ENCODE results near the gene ATP9B. TPM values are rescaled to one million over a fixed set of nuclear protein-coding genes. Genes with fewer than 3 reads are reported as not detected.

The ATP9B gene
- total RNA-seq, 1 experiment from 2014 or later: 15.6 TPM

DNA sequence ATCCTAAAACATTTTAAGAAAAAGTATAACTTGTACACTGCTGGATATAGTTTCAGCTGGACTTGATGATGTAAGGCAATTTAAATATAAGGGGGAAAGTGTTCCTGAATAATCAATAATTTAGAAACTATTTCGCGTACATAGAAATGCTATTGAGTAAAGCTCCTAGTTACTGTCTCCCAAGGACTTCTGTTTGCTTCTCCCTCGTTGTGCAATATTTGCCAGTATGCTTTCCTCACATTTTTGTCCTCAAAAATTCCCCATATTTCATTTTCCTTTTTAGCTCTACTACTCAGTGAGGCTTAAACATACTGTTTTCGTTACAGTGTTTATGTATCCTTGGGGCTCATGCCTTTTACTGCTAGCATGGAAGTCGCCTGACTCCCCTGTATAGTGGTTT is 36.9 kb downstream of the ATP9B start:
- peaks cover 4% of the 10 kb centered on the region; the same call in 1 of the 2 replicates for H3K79me2 ChIP-seq (ENCODE audit: low read length)
- H3K36me3 ChIP-seq (ENCODE audit: low read depth, low read length): no peaks in the 10 kb centered on the region
- H3K4me3 ChIP-seq (ENCODE audit: low read length): no peak overlapping the region
- DNase-seq (no peak), ATAC-seq (no peak)
- intact Hi-C loops (cut with micrococcal nuclease): no loop called here
- ChIA-PET POLR2A (ENCODE audit: unreplicated experiment) (no interaction called here), CTCF (no interaction called here)
- H3K9me2 ChIP-seq (replicated peaks; ENCODE audit: low read length): no peaks in the 10 kb centered on the region
- H4K20me1 ChIP-seq (ENCODE audit: low read length): no peaks in the 10 kb centered on the region
- H3F3A ChIP-seq (ENCODE audit: low read length, unreplicated experiment): no peaks in the 10 kb centered on the region
- H3K9me3 ChIP-seq (ENCODE audit: low read length): no peaks in the 10 kb centered on the region
- H3K4me2 ChIP-seq (ENCODE audit: low read length): no peak overlapping the region
- no peak for TF ChIP-seq EZH2 (IDR thresholded peaks at IDR 0.05; ENCODE audit: low read length, unreplicated experiment)
- TF ChIP-seq, protein P1, sequence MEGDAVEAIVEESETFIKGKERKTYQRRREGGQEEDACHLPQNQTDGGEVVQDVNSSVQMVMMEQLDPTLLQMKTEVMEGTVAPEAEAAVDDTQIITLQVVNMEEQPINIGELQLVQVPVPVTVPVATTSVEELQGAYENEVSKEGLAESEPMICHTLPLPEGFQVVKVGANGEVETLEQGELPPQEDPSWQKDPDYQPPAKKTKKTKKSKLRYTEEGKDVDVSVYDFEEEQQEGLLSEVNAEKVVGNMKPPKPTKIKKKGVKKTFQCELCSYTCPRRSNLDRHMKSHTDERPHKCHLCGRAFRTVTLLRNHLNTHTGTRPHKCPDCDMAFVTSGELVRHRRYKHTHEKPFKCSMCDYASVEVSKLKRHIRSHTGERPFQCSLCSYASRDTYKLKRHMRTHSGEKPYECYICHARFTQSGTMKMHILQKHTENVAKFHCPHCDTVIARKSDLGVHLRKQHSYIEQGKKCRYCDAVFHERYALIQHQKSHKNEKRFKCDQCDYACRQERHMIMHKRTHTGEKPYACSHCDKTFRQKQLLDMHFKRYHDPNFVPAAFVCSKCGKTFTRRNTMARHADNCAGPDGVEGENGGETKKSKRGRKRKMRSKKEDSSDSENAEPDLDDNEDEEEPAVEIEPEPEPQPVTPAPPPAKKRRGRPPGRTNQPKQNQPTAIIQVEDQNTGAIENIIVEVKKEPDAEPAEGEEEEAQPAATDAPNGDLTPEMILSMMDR (conservative IDR thresholded peaks at IDR 0.05; ENCODE audit: low read depth, low read length): no peak
- TF ChIP-seq EZH2phosphoT487 (IDR thresholded peaks at IDR 0.05; ENCODE audit: borderline replicate concordance, low read length): no peak
- H2AFZ ChIP-seq (ENCODE audit: low read length): no peak overlapping the region
- no peaks in the 10 kb centered on the region for H3K4me1 ChIP-seq (ENCODE audit: insufficient read depth, low read length)
- no peak overlapping the region for H3K9ac ChIP-seq (ENCODE audit: low read length)
- BruUV-seq (replicated peaks): no TSS peak
- no peaks in the 10 kb centered on the region for H3K27me3 ChIP-seq (ENCODE audit: low read length)
- H3K27ac ChIP-seq (ENCODE audit: low read length): no peak overlapping the region

DNA sequence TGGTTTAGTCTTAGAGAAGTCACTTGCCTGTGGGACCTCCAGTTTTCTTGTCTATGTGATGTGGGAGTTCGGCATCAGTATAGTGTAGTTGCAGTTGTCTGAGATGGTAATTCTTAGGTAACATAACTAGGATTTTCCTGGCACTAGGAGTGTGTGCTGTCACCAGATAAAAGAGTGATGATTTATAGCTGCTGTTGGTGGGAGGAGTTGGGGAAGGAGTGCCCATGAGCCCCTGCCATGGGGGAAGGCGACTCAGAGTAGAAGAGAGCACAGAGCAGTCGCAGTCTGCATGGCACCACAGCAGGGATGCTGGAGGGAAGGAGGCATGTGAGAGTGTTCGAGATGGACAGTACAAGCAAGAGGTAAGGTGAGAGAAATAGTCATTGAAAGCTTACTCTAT is 38.7 kb downstream of the ATP9B start:
- TF ChIP-seq, protein P1 (conservative IDR thresholded peaks at IDR 0.05; ENCODE audit: low read depth, low read length): no peak
- no peak for TF ChIP-seq EZH2 (IDR thresholded peaks at IDR 0.05; ENCODE audit: low read length, unreplicated experiment)
- no peak for TF ChIP-seq EZH2phosphoT487 (IDR thresholded peaks at IDR 0.05; ENCODE audit: borderline replicate concordance, low read length)
- intact Hi-C loops (cut with micrococcal nuclease): no loop called here
- no peaks in the 10 kb centered on the region for H4K20me1 ChIP-seq (ENCODE audit: low read length)
- no peak overlapping the region for H3K4me2 ChIP-seq (ENCODE audit: low read length)
- no peaks in the 10 kb centered on the region for H3K9me2 ChIP-seq (replicated peaks; ENCODE audit: low read length)
- ATAC-seq: no peak
- H3K36me3 ChIP-seq (ENCODE audit: low read depth, low read length): no peaks in the 10 kb centered on the region
- H3K9ac ChIP-seq (ENCODE audit: low read length): no peak overlapping the region
- no peaks in the 10 kb centered on the region for H3K27me3 ChIP-seq (ENCODE audit: low read length)
- H3K4me3 ChIP-seq (ENCODE audit: low read length): no peak overlapping the region
- H3K27ac ChIP-seq (ENCODE audit: low read length): no peak overlapping the region
- no peak for DNase-seq
- BruUV-seq (replicated peaks): no TSS peak
- ChIA-PET POLR2A (ENCODE audit: unreplicated experiment) (no interaction called here), CTCF (no interaction called here)
- no peaks in the 10 kb centered on the region for H3K4me1 ChIP-seq (ENCODE audit: insufficient read depth, low read length)
- peaks cover 4% of the 10 kb centered on the region; the same call in 1 of the 2 replicates for H3K79me2 ChIP-seq (ENCODE audit: low read length)
- no peaks in the 10 kb centered on the region for H3K9me3 ChIP-seq (ENCODE audit: low read length)
- no peaks in the 10 kb centered on the region for H3F3A ChIP-seq (ENCODE audit: low read length, unreplicated experiment)
- no peak overlapping the region for H2AFZ ChIP-seq (ENCODE audit: low read length)

DNA sequence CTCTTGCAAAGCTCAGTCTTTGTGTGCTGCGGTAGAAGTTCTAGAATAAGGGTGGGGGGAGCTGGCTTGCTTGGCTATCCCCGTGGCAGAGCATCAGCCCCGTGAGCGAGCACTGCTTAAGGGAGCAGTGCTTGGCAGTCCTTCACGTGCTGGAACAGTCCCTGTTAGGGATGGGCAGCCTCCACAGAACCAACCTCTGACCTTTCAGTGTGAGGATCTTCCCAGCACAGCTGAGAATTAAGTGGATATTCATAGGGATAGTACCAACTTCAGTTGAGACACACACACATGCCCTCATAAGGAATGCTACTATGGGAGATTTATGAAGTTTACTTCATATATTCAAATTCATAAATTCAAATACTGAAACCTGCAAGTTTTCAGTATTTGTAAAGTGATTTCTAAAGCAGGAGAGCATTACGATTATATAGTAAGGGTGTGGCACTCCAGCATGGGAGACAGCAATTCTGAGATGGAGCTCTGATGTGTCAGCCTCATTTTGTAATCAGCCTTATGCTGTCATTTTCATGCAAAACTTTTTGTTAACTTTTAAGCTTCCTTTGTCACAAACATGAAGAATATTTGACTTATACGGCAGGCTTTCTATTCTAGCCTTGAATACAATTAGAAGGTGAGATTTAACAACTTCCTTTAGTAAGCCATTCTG is 39.5 kb downstream of the ATP9B start:
- Histone ChIP-seq H4K20me1 (ENCODE audit: low read length) (no peaks in the 10 kb centered on the region), H3K36me3 (ENCODE audit: low read depth, low read length) (no peaks in the 10 kb centered on the region), H2AFZ (ENCODE audit: low read length) (no peak overlapping the region), H3K4me1 (ENCODE audit: insufficient read depth, low read length) (no peaks in the 10 kb centered on the region), H3F3A (ENCODE audit: low read length, unreplicated experiment) (no peaks in the 10 kb centered on the region), H3K9ac (ENCODE audit: low read length) (no peak overlapping the region), H3K9me3 (ENCODE audit: low read length) (no peaks in the 10 kb centered on the region), H3K27ac (ENCODE audit: low read length) (no peak overlapping the region), H3K4me2 (ENCODE audit: low read length) (no peak overlapping the region), H3K4me3 (ENCODE audit: low read length) (no peak overlapping the region), H3K27me3 (ENCODE audit: low read length) (no peaks in the 10 kb centered on the region), H3K9me2 (replicated peaks; ENCODE audit: low read length) (no peaks in the 10 kb centered on the region), H3K79me2 (ENCODE audit: low read length) (peaks cover 4% of the 10 kb centered on the region; the same call in 1 of the 2 replicates)
- intact Hi-C loops (cut with micrococcal nuclease): no loop called here
- POLR2A ChIA-PET (ENCODE audit: unreplicated experiment): no interaction called here
- ATAC-seq (no peak), DNase-seq (no peak)
- CTCF ChIA-PET: no interaction called here
- TF ChIP-seq EZH2phosphoT487 (IDR thresholded peaks at IDR 0.05; ENCODE audit: borderline replicate concordance, low read length) (no peak), EZH2 (IDR thresholded peaks at IDR 0.05; ENCODE audit: low read length, unreplicated experiment) (no peak)
- TF ChIP-seq, protein P1 (conservative IDR thresholded peaks at IDR 0.05; ENCODE audit: low read depth, low read length): no peak
- no TSS peak for BruUV-seq (replicated peaks)

Measured in PC-3 (cell line).